Fibroblast of the aortic adventitia (primary cell): ENCODE results near the gene FHIT. TPM values are rescaled to one million over a fixed set of nuclear protein-coding genes. Genes with fewer than 3 reads are reported as not detected.

Experiments used
- DNase-seq: peaks from one replicate; pipeline ENCODE4 v3.0.0-alpha.2; 2010; ENCODE audit warnings: low read depth
- H3K4me3 ChIP-seq: 2 replicates; pipeline ENCODE4 v1.5.1; 2011; ENCODE audit warnings: low read depth, mild to moderate bottlenecking, control low read depth, low read length, moderate library complexity
- total RNA-seq: library from RNA; depleted of rRNA; stranded (reverse); fragments of >200 nt; gene quantifications from 2 replicates; pipeline ENCODE4 v1.2.3, GENCODE V29; 2012; ENCODE audit warnings: low replicate concordance
- TF ChIP-seq, protein P1 (sequence below): IDR thresholded peaks from 2 replicates; pipeline ENCODE4 v1.5.1; 2011; ENCODE audit warnings: mild to moderate bottlenecking, low read length, control low read depth, inconsistent platforms; ENCODE audit not compliant: insufficient read depth

Gene FHIT
- total RNA-seq, 1 donor: 1.5 TPM

DNA sequence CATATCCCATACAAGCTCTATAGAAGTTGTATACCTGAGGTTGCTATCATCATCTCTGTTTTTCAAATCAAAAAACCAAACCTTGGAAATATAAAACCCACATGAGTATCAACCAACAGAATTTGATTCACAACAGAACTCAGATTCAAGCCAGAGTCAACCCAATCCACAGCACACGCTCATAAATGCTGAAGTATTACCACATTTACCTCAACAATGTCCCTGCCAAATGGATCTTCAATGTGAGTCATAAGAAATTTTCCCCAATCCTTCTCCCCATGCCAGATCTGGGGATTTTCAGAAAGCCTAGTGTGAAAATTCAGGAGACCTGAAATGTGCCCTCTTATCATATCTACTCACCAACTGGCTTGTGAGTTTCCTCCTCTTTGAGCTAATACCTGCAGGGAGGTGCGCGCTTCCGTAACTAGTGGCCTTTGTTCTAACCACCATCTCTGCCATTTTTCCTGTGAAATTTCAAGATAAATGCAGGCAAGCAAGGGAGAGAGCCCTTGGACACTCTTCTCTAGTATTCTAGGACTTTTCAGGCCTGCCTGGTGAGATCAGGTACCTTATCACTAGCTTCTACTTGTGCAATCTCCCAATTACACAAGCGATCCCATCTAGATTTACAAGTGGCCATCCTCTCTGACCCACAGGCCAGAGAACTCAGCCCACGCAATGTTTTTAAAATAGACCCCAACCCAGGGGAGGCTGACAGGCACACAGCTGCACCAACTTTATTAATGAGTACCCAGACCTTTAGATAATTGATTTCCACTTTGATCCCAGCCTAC, 1124.5 kb downstream of the FHIT start:
- TF ChIP-seq, protein P1, sequence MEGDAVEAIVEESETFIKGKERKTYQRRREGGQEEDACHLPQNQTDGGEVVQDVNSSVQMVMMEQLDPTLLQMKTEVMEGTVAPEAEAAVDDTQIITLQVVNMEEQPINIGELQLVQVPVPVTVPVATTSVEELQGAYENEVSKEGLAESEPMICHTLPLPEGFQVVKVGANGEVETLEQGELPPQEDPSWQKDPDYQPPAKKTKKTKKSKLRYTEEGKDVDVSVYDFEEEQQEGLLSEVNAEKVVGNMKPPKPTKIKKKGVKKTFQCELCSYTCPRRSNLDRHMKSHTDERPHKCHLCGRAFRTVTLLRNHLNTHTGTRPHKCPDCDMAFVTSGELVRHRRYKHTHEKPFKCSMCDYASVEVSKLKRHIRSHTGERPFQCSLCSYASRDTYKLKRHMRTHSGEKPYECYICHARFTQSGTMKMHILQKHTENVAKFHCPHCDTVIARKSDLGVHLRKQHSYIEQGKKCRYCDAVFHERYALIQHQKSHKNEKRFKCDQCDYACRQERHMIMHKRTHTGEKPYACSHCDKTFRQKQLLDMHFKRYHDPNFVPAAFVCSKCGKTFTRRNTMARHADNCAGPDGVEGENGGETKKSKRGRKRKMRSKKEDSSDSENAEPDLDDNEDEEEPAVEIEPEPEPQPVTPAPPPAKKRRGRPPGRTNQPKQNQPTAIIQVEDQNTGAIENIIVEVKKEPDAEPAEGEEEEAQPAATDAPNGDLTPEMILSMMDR: no peak

DNA sequence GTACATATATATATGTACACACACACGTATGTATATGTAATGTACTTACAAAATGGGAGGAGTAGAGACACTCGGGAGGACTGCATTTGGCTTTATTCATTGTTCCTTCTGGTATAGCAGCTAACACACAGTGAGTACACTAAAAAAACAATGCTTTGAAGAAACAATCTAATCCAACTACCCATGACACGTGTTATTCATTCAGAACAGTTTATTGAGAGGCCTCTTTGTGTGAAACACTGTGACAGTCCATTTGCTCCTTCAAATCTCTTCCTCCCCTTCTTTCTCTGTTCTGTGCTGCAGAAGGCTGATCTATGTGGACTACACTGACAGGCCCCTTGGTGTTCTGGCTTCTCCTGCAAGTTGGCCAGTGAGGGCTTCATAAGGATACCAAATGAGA, 1125.6 kb downstream of the FHIT start:
- TF ChIP-seq, protein P1: no peak
- no peak overlapping the region for H3K4me3 ChIP-seq
- no peak for DNase-seq

More for the DNA sequence above, 1124.5 kb downstream of the FHIT start:
- no peak overlapping the region for H3K4me3 ChIP-seq
- DNase-seq: no peak

DNA sequence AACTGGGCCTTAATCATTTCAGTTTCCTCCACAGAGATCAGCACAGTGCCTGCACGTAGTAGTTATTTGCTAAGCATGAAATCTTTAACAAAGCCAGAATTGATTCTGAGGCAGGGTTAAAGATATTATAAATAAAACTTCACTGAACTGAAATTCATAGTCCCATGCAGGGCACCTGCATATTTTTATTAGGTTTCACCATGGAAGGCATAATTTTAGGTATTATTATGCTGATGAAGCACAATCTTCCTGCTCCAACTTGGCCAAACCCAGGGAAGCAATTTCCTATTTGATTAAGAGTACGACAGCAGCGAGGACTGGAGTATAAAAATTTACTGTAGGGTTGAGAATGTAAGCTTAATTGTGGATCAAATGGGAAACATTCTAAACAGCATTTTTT, 1131.0 kb downstream of the FHIT start:
- no peak overlapping the region for H3K4me3 ChIP-seq
- TF ChIP-seq, protein P1: no peak

DNA sequence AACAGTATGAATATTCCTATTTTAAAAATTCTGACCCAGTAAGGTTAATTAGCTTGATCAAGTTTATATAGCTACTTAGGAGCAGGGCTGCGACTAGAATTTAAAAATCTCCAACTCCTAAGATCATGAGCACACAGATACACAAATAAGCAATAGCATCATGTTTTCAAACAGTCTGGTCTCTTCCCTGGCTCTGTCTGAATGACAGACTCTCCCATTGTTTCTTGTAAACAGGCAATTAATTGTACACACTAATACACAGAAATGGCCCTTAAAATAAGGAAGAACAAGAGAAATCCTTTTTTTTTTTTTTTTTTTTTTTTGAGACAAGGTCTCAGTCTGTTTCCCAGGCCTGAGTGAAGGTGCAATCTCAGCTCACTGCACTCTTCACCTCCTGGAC, 1137.1 kb downstream of the FHIT start:
- DNase-seq: no peak
- H3K4me3 ChIP-seq: no peak overlapping the region
- TF ChIP-seq, protein P1: no peak

More for the DNA sequence above, 1131.0 kb downstream of the FHIT start:
- DNase-seq: no peak

DNA sequence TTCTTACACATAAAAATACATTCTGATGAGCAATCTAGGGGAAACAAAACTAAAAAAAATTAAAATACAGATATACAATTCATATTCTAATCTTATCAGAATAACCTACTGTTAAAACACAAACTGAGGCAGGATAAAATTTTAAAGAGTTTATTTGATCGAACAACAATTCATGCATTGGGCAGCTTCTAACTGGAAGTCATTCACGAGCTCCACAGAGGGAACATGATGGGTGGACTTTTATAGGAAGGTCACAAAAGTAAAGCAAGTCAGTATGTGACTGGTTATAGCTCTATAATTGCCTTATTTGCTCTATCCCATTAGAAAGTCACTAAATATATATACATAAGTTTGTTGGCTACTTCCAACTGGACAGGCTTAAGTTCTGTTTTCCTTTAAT, 1144.0 kb downstream of the FHIT start:
- TF ChIP-seq, protein P1: no peak
- no peak overlapping the region for H3K4me3 ChIP-seq
- no peak for DNase-seq

DNA sequence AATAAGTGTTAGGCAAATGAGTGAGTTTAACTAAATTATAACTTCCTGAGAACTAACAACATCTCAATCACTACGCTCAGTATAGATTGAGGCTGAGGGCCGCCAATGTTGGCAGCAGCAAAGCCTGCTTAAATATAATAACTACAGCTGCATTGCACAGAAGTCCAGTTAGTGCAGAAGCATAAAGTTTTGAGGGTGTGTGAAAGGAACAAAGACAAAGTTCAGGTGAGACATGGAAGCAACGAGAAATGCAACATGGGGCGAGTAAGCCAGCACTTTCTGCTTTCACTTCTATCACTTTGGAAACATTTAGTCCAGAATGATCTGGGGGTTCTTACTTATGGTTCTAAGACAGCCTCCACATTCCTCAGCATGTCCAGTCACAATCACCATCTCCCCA, 1149.1 kb downstream of the FHIT start:
- TF ChIP-seq, protein P1: no peak
- H3K4me3 ChIP-seq: no peak overlapping the region
- no peak for DNase-seq
